Ramos (cell line): ENCODE measurements around the gene STMN1.
"Not testable (repeated sequence)": the region's sequence is repeated elsewhere in the genome, so short reads cannot be mapped to it uniquely, and the experiment has no call there.

Source experiments
- in situ Hi-C: fragments of 300-500 bp; cut with MboI; formaldehyde crosslinking; loops from one replicate; pipeline ENCODE4 v1.14.3; 2022; ENCODE audit warnings: low sequenced_read_pairs; ENCODE audit not compliant: unreplicated experiment

STMN1 gene

GRCh38 chr1:25905680-25906643, at the start of gene STMN1:
Gene STMN1 (minus strand): TSS chr1:25906419. CDS start chr1:25904676, 1,743 bp downstream.
- in situ Hi-C loops, result no loop called here

DNA sequence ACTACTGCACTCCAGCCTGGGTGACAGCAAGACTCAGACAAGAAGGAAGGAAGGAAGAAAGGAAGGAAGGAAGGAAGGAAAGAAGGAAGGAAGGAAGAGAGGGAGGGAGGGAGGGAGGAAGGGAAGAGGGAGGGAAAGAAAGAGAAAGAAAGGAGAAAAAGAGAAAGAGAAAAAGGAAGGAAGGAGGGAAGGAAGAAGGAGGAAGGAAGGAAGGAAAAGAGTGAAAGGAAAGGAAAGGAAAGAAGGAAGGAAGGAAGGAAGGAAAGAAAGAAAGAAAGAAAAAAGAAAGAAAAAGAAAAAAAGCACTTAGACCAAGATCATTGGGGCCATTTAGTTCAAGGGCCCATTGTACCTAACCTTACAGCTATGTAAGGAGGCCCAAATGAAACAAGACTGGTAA, 49.3 kb upstream of the STMN1 start:
- in situ Hi-C loops, result no loop called here

DNA sequence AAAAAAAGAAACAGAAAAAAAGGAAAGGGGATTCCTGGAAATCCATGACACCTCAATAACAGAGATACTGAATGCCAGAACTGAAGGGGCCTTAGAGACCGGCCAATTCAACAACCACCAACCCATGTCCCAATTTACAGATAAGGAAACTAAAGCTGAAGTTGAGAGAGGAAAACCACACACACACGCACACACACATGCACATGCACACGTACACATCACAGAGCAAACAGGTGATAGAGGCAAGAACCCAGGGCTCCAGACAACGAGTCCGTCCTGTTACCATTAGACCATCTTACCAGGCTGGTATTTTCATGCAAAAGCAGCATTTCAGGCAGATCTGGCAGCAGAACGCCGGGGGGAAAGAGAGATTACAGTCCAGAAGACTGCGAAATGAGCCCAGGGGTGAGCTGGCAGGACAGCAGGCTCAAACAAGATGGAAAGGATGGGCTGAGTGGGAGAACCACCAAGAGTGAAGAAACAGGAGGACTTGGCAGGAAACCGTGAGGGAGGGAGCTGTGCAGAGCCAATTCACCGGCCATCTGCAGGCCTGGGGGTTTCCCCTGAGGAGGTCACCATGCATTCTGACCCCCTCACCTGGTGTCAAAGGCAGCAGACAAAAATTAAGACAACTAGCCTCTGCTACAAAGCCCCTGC, 48.2 kb upstream of the STMN1 start:
- in situ Hi-C loops, result no loop called here

GRCh38 chr1:25952841-25953401, 46.7 kb upstream of the STMN1 start:
- in situ Hi-C loops, result no loop called here

- in situ Hi-C loops, result no loop called here
These were observed 42.4 kb upstream of the STMN1 start for GRCh38 chr1:25948641-25949040.

DNA sequence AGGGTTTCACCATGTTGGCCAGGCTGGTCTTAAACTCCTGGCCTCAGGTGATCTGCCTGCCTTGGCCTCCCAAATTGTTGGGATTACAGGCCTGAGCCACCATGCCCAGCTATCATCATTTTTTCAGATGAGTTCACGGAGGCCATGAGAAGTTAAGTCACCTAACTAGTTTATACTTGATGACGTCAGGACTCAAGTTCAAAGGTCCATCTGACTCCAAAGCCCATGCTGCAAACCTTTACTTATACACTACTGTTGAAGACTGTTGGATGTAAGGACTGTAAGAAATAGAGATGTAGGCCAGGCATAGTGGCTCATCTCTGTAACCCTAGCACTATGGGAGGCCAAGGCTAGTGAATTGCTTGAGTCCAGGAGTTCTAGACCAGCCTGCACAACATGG, 40.8 kb upstream of the STMN1 start:
- in situ Hi-C loops, result no loop called here

DNA sequence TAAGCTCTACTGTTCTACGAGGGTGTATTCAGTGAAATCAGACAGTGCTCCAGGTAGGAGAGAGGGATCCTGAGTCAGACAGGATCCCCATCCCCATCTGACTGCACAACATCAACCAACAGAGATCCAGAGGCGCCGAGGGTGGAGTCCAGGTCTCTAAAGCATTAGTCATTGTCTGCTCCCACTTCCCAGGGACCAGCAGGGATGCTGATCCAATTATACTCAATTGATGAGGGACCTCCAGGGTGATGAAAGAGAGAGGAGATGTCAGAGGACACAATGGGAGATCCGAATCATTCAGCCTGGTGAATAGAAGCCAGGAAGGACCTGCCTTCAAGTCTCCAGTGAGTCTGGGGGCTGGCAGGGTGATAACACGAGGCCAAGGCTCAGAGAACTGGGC, 39.5 kb upstream of the STMN1 start:
- in situ Hi-C loops, result no loop called here

DNA sequence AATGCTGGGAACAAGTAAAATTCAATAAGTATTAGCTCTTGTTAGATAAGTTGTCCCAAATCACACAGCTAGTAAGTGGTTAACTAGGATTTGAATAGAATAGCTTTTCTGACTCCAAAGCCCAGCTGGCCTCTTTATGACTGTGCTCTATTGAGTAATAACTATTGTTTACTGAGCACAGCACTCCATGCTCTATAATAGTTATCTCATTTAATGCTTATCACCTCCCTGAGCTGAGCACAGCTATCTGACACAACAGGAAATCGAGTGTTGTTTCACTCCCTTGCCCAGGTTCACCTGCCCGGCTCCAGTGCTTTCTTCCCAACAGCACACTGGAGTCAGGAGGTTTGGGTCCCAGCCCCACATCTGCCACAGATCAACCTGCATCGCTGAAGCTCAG, 38.8 kb upstream of the STMN1 start:
- in situ Hi-C loops, result no loop called here

GRCh38 chr1:25943511-25943910, 37.3 kb upstream of the STMN1 start:
- in situ Hi-C loops, result not testable (repeated sequence)

- in situ Hi-C loops, result no loop called here
These were observed 30.7 kb upstream of the STMN1 start for GRCh38 chr1:25936947-25937346.

- in situ Hi-C loops, result no loop called here
These were observed 27.5 kb upstream of the STMN1 start for GRCh38 chr1:25933479-25934365.

- in situ Hi-C loops, result not testable (repeated sequence)
These were observed 26.7 kb upstream of the STMN1 start for GRCh38 chr1:25932811-25933400.

DNA sequence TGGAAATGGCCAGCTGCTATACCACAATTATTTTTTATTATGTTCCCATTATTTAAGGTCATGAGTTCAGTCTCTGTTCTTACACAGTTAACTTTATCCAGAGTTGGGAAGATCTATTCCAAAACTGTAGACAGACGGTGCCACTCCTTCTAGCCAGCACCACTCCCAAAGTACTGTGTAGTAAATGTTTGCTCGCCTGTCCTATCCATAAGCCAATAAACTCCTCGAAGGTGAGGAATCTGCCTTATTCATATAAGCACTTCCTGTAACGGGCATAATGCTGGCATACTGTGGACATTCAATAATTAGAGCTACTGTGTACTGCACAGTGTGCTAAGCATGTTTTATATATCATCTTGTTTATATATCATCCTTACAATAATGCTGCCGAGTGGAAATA, 26.1 kb upstream of the STMN1 start:
- in situ Hi-C loops, result no loop called here

DNA sequence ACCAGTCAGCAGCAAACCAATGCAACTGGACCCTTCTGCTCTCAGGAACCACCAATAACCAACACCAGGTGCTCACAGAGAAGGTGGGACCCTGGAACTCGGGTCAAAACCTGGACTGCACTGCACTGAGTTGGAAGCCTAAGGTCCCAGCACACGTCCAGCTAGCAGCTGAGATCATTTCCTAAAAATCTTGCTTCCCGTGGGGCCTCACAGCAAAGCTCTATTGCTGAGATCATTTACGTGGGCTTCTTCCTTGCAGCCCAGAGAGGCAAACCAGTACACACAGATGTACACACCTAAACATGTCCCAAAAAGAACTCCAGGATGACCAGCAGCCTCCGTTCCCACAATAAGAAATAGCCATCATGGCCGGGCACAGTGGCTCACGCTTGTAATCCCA, 22.8 kb upstream of the STMN1 start:
- in situ Hi-C loops, result no loop called here

DNA sequence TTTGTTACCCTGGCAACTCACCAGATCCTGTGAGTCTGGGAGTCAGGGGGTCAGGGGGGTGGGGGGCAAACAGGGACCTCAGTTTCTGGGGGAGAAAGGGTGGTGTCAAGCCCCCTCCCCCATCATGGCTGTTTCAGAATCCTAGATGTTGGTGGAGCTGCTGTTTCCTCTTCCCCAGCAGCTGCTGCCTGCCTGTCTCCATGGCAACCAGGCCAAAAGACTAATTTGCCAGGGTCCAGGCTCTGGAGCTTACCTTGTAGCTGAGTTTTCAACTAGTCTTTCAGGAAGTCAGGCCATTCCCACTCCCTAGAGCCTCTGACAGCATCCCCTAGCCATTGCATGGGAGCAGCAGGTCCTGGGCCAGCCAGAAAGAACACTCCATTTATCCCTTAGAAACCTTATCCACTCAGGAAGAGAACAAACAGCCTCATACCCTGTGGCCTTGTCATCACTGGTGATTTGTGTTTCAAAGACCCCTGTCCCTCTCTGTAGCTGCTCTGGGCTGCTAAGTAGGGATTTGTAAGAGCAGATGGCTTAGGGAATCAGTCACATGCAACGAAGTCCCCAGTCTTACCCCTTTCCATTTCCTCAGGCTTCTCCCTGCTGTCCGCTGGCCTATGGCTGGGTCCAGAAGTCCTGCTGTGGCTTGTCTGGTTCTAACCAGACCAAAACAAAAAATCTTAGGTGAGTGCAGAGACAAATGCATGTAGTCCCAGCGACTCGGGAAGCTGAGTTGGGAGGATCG, 21.5 kb upstream of the STMN1 start:
- in situ Hi-C loops, result no loop called here

- in situ Hi-C loops, result no loop called here
These were observed 20.7 kb upstream of the STMN1 start for GRCh38 chr1:25926731-25927496.

- in situ Hi-C loops, result no loop called here
These were observed 18.2 kb upstream of the STMN1 start for GRCh38 chr1:25924454-25924853.

GRCh38 chr1:25922971-25923552, 16.8 kb upstream of the STMN1 start:
- in situ Hi-C loops, result no loop called here
